CD8-positive, alpha-beta memory T cell (primary cell): ENCODE data around the gene CFAP99. TPM values are rescaled to one million over a fixed set of nuclear protein-coding genes. Genes with fewer than 3 reads are reported as not detected.

ENCODE experiments used
- CTCF ChIA-PET: fragments of 350-600 bp; sonication (Branson Sonifier 250); formaldehyde crosslinking; loops from one replicate; lab custom pipeline; 2021; ENCODE audit warnings: antibody characterized with exemption; lab: Charles Lee
- POLR2A ChIA-PET: fragments of 350-600 bp; sonication (Branson Sonifier 250); formaldehyde crosslinking; loops from one replicate; lab custom pipeline; 2021; ENCODE audit warnings: antibody characterized with exemption; lab: Charles Lee
- DNase-seq, 5 donors: peaks; one replicate each; pipeline versions ENCODE4 v3.0.0 to v3.0.0-alpha.2; 2020 to 2022; ENCODE audit warnings: mixed read lengths in 1 of 5
- H3K27ac ChIP-seq: one replicate; pipeline ENCODE4 v1.7.0; 2013; ENCODE audit warnings: low read depth, mild to moderate bottlenecking, low read length, moderate library complexity
- H3K27me3 ChIP-seq: 2 replicates; pipeline ENCODE4 v1.7.0; 2013; ENCODE audit warnings: low read length, mild to moderate bottlenecking; ENCODE audit not compliant: insufficient read depth, poor library complexity, severe bottlenecking
- H3K36me3 ChIP-seq: 2 replicates; pipeline ENCODE4 v1.7.0; 2013; ENCODE audit warnings: mild to moderate bottlenecking, low read length, moderate library complexity; ENCODE audit not compliant: insufficient read depth
- H3K4me1 ChIP-seq: 2 replicates; pipeline ENCODE4 v1.7.0; 2013; ENCODE audit warnings: mild to moderate bottlenecking, low read length, moderate library complexity; ENCODE audit not compliant: insufficient read depth
- H3K4me3 ChIP-seq: 2 replicates; pipeline ENCODE4 v1.7.0; 2013; ENCODE audit warnings: mild to moderate bottlenecking, low read length
- H3K9me3 ChIP-seq: 2 replicates; pipeline ENCODE4 v1.7.0; 2013; ENCODE audit warnings: mild to moderate bottlenecking, low read length
- H3K27ac Mint-ChIP-seq, 8 donors: one replicate each; pipeline ENCODE4 v1.8.0; 2020 to 2021; ENCODE audit warnings: mixed read lengths in 8 of 8, mild to moderate bottlenecking in 6 of 8, inconsistent platforms in 3 of 8, moderate library complexity in 3 of 8
- H3K27me3 Mint-ChIP-seq, 2 donors: one replicate each; pipeline ENCODE4 v1.8.0; 2020 to 2021; ENCODE audit warnings: mixed read lengths in 2 of 2, mild to moderate bottlenecking in 1 of 2, moderate library complexity in 1 of 2
- H3K36me3 Mint-ChIP-seq, 3 donors: one replicate each; pipeline ENCODE4 v1.8.0; 2020 to 2021; ENCODE audit warnings: mixed read lengths in 3 of 3, inconsistent platforms in 1 of 3, mild to moderate bottlenecking in 1 of 3
- H3K4me1 Mint-ChIP-seq, 3 donors: one replicate each; pipeline ENCODE4 v1.8.0; 2020 to 2021; ENCODE audit warnings: mixed read lengths in 3 of 3, inconsistent platforms in 1 of 3, mild to moderate bottlenecking in 1 of 3
- H3K4me3 Mint-ChIP-seq, 7 donors: one replicate each; pipeline ENCODE4 v1.8.0; 2020 to 2021; ENCODE audit warnings: mixed read lengths in 7 of 7, mild to moderate bottlenecking in 6 of 7, moderate library complexity in 4 of 7, inconsistent platforms in 2 of 7
- H3K9me3 Mint-ChIP-seq, 5 donors: one replicate each; pipeline ENCODE4 v1.8.0; 2020 to 2022; ENCODE audit warnings: mixed read lengths in 5 of 5, mild to moderate bottlenecking in 3 of 5, moderate library complexity in 2 of 5, inconsistent platforms in 1 of 5
- polyA plus RNA-seq: library from polyadenylated mRNA; unstranded; fragments of 300-500 nt; fragmentation: Illumina TruSeq; gene quantifications from one replicate; pipeline ENCODE4 v1.2.3, GENCODE V29; 2021
- total RNA-seq, 2 experiments: library from RNA; stranded (reverse); gene quantifications; one replicate each; pipeline ENCODE4 v1.2.3, GENCODE V29; 2021

The CFAP99 gene
- total and polyA plus RNA-seq, 3 experiments from 2014 or later: 0.07 TPM; not detected in 2

GRCh38 chr4:2457481-2458295 lies 38.9 kb downstream of the CFAP99 start:
- H3K9me3 Mint-ChIP-seq: no peaks in the 10 kb centered on the region
- Histone ChIP-seq H3K4me3 (no peak overlapping the region), H3K36me3 (no peaks in the 10 kb centered on the region), H3K4me1 (no peaks in the 10 kb centered on the region), H3K27ac (no peak overlapping the region), H3K27me3 (no peaks in the 10 kb centered on the region), H3K9me3 (no peaks in the 10 kb centered on the region)
- H3K36me3 Mint-ChIP-seq: peaks cover 0 to 1% (median 0%) of the 10 kb centered on the region in 3 donors
- no peak overlapping the region for H3K27ac Mint-ChIP-seq
- CTCF ChIA-PET: no interaction called here
- no peak overlapping the region for H3K4me3 Mint-ChIP-seq
- H3K27me3 Mint-ChIP-seq: peaks cover 0 to 3% of the 10 kb centered on the region in 2 donors
- peaks cover 4 to 8% (median 7%) of the 10 kb centered on the region in 3 donors for H3K4me1 Mint-ChIP-seq
- no peak for DNase-seq
- POLR2A ChIA-PET: no interaction called here

- H3K27ac ChIP-seq: no peak overlapping the region
- H3K9me3 Mint-ChIP-seq: no peaks in the 10 kb centered on the region
- no peaks in the 10 kb centered on the region for H3K27me3 ChIP-seq
- H3K36me3 ChIP-seq: no peaks in the 10 kb centered on the region
- peaks cover 8% of the 10 kb centered on the region for H3K4me1 ChIP-seq
- no peak for DNase-seq
- POLR2A ChIA-PET: no interaction called here
- CTCF ChIA-PET: interaction anchor here (1.0 to 1.4 kb wide), 2 partner anchors 9 to 17 kb away, joined by 4 read pairs; no protein-coding TSS in a partner anchor
- H3K27ac Mint-ChIP-seq: no peak overlapping the region
- H3K27me3 Mint-ChIP-seq: peaks cover 0 to 3% of the 10 kb centered on the region in 2 donors
- no peak overlapping the region for H3K4me3 Mint-ChIP-seq
- no peaks in the 10 kb centered on the region for H3K9me3 ChIP-seq
- H3K4me1 Mint-ChIP-seq: peaks cover 4 to 11% (median 8%) of the 10 kb centered on the region in 3 donors
- no peak overlapping the region for H3K4me3 ChIP-seq
- peaks cover 0 to 1% (median 0%) of the 10 kb centered on the region in 3 donors for H3K36me3 Mint-ChIP-seq
Measured at GRCh38 chr4:2458546-2459491, 40.1 kb downstream of the CFAP99 start.

GRCh38 chr4:2459589-2460349 lies 41.0 kb downstream of the CFAP99 start:
- POLR2A ChIA-PET: no interaction called here
- Histone ChIP-seq H3K4me3 (no peak overlapping the region), H3K36me3 (no peaks in the 10 kb centered on the region), H3K27ac (no peak overlapping the region), H3K27me3 (no peaks in the 10 kb centered on the region), H3K9me3 (no peaks in the 10 kb centered on the region), H3K4me1 (peaks cover 8% of the 10 kb centered on the region)
- no peak overlapping the region for H3K27ac Mint-ChIP-seq
- peaks cover 0 to 3% of the 10 kb centered on the region in 2 donors for H3K27me3 Mint-ChIP-seq
- H3K4me3 Mint-ChIP-seq: peak overlapping the region in 1 of 7 donors; percentile 25
- CTCF ChIA-PET: interaction anchor here (1.0 to 1.4 kb wide), 2 partner anchors 10 to 18 kb away, joined by 4 read pairs; no protein-coding TSS in a partner anchor
- DNase-seq: no peak
- H3K36me3 Mint-ChIP-seq: peaks cover 0 to 1% (median 0%) of the 10 kb centered on the region in 3 donors
- H3K4me1 Mint-ChIP-seq: peaks cover 4 to 11% (median 8%) of the 10 kb centered on the region in 3 donors
- H3K9me3 Mint-ChIP-seq: no peaks in the 10 kb centered on the region

- peak overlapping the region in 2 of 8 donors; percentile 24 to 81 for H3K27ac Mint-ChIP-seq
- no peaks in the 10 kb centered on the region for H3K27me3 ChIP-seq
- CTCF ChIA-PET: interaction anchor here (0.6 to 3.2 kb wide), 8 partner anchors 10 to 241 kb away, joined by 3 to 15 read pairs (median 6); no protein-coding TSS in a partner anchor
- H3K4me3 ChIP-seq: no peak overlapping the region
- H3K9me3 Mint-ChIP-seq: no peaks in the 10 kb centered on the region
- no peaks in the 10 kb centered on the region for H3K9me3 ChIP-seq
- H3K4me1 Mint-ChIP-seq: peaks cover 4 to 11% (median 9%) of the 10 kb centered on the region in 3 donors
- POLR2A ChIA-PET: no interaction called here
- peak overlapping the region; percentile 67 to 91 (median 76) for H3K4me3 Mint-ChIP-seq
- no peak overlapping the region for H3K27ac ChIP-seq
- peaks cover 0 to 3% of the 10 kb centered on the region in 2 donors for H3K27me3 Mint-ChIP-seq
- H3K36me3 Mint-ChIP-seq: peaks cover 0 to 1% (median 0%) of the 10 kb centered on the region in 3 donors
- H3K36me3 ChIP-seq: no peaks in the 10 kb centered on the region
- no peak for DNase-seq
- peaks cover 8% of the 10 kb centered on the region for H3K4me1 ChIP-seq
Measured at GRCh38 chr4:2461246-2461960, 42.6 kb downstream of the CFAP99 start.

- ChIA-PET POLR2A (no interaction called here), CTCF (interaction anchor here (0.6 to 3.2 kb wide), 15 partner anchors 9 to 246 kb away, joined by 3 to 15 read pairs (median 5); no protein-coding TSS in a partner anchor)
- Histone ChIP-seq H3K36me3 (no peaks in the 10 kb centered on the region), H3K9me3 (no peaks in the 10 kb centered on the region), H3K4me3 (no peak overlapping the region), H3K4me1 (peaks cover 8% of the 10 kb centered on the region), H3K27me3 (no peaks in the 10 kb centered on the region), H3K27ac (no peak overlapping the region)
- Mint-ChIP-seq H3K9me3 (no peaks in the 10 kb centered on the region), H3K27me3 (peaks cover 0 to 3% of the 10 kb centered on the region in 2 donors), H3K27ac (peak overlapping the region in 2 of 8 donors; percentile 38 to 80), H3K36me3 (peaks cover 0 to 1% (median 0%) of the 10 kb centered on the region in 3 donors), H3K4me1 (peaks cover 6 to 16% (median 15%) of the 10 kb centered on the region in 3 donors), H3K4me3 (peak overlapping the region; percentile 67 to 91 (median 75))
- peak; percentile 52 to 75 (median 63) for DNase-seq
Measured at GRCh38 chr4:2462218-2462991, 43.6 kb downstream of the CFAP99 start.

GRCh38 chr4:2462992-2463762 lies 44.4 kb downstream of the CFAP99 start:
- Mint-ChIP-seq H3K9me3 (no peaks in the 10 kb centered on the region), H3K4me3 (peak overlapping the region; percentile 26 to 74 (median 66)), H3K4me1 (peaks cover 14 to 24% (median 23%) of the 10 kb centered on the region in 3 donors), H3K36me3 (no peaks in the 10 kb centered on the region), H3K27me3 (peaks cover 0 to 3% of the 10 kb centered on the region in 2 donors), H3K27ac (peak overlapping the region in 3 of 8 donors; percentile 43 to 62 (median 47))
- H3K9me3 ChIP-seq: no peaks in the 10 kb centered on the region
- ChIA-PET POLR2A (no interaction called here), CTCF (interaction anchor here (0.7 to 3.2 kb wide), 9 partner anchors 9 to 247 kb away, joined by 3 to 15 read pairs (median 4); no protein-coding TSS in a partner anchor)
- no peaks in the 10 kb centered on the region for H3K27me3 ChIP-seq
- no peak overlapping the region for H3K27ac ChIP-seq
- H3K4me1 ChIP-seq: peaks cover 15% of the 10 kb centered on the region
- DNase-seq: no peak
- H3K36me3 ChIP-seq: no peaks in the 10 kb centered on the region
- H3K4me3 ChIP-seq: no peak overlapping the region
